HEK293 (cell line): Measurements from ENCODE around the gene CCR3.

Source experiments
- TCF7L2 ChIP-seq: IDR thresholded peaks from 2 replicates; pipeline ENCODE4 v1.6.1; 2011; ENCODE audit warnings: low read depth, mild to moderate bottlenecking, inconsistent platforms, low read length, moderate library complexity, borderline replicate concordance
- ZNF274 ChIP-seq, 2 experiments: fragments of 200-500 bp in 1 of 2; fragments of 450-650 bp in 1 of 2; sonication (Bioruptor generic) in 1 of 2; formaldehyde crosslinking in 1 of 2; IDR thresholded peaks; 2 replicates each; pipeline versions ENCODE4 v1.5.1 to v1.6.1; 2014 to 2016; ENCODE audit warnings: borderline replicate concordance in 1 of 2, inconsistent platforms in 1 of 2, low read length in 1 of 2, missing biosample characterization in 1 of 2, missing genetic modification characterization in 1 of 2
- TF ChIP-seq, protein P1 (sequence below): fragments of 450-650 bp; formaldehyde crosslinking; IDR thresholded peaks from 2 replicates; pipeline ENCODE4 v1.5.1; 2016; ENCODE audit warnings: missing biosample characterization, missing genetic modification characterization, low read depth
- TF ChIP-seq, protein P2 (sequence below): fragments of 450-650 bp; formaldehyde crosslinking; IDR thresholded peaks from 2 replicates; pipeline ENCODE4 v1.5.1; 2016; ENCODE audit warnings: missing biosample characterization, missing genetic modification characterization
- TF ChIP-seq, protein P3 (sequence below): fragments of 450-650 bp; formaldehyde crosslinking; conservative IDR thresholded peaks from 2 replicates; pipeline ENCODE4 v1.5.1; 2016; ENCODE audit warnings: low read depth, missing biosample characterization, missing genetic modification characterization
- TF ChIP-seq, protein P4 (sequence below): fragments of 450-650 bp; formaldehyde crosslinking; IDR thresholded peaks from 2 replicates; pipeline ENCODE4 v1.5.1; 2016; ENCODE audit warnings: missing biosample characterization, missing genetic modification characterization, low read depth

DNA sequence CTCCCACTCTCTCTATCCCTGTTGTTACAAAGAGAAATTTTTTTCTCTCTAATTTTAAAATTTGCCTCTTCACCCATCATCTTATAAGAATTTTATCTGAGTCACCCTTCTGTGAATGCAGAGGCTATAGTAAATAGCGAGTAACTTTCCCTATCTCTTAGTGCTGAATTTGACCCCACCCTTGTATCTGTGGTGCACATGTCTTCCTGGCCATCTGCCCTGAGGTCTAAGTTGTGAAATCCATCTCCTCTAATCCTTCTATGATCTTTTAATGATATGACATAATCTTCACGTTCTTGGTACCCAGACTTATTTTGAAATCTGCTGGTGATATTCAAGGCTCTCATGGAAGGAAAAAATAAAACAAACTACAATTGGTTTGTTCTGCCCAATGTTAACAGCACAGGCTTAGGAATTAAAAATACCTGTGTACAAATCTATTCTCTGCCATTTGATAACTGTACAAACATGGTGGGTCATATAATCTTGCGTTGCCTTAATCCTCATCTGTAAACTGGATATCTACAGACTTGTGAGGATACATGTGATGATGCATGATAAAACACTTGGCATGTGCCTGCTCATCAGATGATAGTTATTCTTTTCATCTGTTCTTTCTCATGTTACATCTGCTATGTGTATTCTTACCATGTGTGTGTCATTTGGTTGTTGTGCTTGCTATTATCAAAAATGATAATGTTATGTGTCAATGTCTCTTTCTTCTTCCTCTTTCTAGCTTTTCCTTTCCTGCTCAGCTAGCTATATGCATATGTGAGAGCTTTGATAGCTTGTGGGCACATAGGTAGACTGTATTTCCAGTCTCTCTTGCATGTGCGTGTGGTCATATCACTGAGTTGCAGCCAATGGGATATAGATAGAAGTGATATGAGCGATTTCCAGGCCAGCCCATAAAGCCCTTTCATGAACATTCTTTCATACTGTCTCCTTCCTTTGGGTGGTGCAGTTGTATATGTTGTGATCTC lies 13.7 kb upstream of the CCR3 start:
- TF ChIP-seq, protein P1, sequence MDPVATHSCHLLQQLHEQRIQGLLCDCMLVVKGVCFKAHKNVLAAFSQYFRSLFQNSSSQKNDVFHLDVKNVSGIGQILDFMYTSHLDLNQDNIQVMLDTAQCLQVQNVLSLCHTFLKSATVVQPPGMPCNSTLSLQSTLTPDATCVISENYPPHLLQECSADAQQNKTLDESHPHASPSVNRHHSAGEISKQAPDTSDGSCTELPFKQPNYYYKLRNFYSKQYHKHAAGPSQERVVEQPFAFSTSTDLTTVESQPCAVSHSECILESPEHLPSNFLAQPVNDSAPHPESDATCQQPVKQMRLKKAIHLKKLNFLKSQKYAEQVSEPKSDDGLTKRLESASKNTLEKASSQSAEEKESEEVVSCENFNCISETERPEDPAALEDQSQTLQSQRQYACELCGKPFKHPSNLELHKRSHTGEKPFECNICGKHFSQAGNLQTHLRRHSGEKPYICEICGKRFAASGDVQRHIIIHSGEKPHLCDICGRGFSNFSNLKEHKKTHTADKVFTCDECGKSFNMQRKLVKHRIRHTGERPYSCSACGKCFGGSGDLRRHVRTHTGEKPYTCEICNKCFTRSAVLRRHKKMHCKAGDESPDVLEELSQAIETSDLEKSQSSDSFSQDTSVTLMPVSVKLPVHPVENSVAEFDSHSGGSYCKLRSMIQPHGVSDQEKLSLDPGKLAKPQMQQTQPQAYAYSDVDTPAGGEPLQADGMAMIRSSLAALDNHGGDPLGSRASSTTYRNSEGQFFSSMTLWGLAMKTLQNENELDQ (tag by site-specific recombination) = no peak
- TF ChIP-seq, protein P2, sequence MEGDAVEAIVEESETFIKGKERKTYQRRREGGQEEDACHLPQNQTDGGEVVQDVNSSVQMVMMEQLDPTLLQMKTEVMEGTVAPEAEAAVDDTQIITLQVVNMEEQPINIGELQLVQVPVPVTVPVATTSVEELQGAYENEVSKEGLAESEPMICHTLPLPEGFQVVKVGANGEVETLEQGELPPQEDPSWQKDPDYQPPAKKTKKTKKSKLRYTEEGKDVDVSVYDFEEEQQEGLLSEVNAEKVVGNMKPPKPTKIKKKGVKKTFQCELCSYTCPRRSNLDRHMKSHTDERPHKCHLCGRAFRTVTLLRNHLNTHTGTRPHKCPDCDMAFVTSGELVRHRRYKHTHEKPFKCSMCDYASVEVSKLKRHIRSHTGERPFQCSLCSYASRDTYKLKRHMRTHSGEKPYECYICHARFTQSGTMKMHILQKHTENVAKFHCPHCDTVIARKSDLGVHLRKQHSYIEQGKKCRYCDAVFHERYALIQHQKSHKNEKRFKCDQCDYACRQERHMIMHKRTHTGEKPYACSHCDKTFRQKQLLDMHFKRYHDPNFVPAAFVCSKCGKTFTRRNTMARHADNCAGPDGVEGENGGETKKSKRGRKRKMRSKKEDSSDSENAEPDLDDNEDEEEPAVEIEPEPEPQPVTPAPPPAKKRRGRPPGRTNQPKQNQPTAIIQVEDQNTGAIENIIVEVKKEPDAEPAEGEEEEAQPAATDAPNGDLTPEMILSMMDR (tag by site-specific recombination) = no peak
- no peak for TF ChIP-seq ZNF274 (IDR thresholded peaks at IDR 0.05; ENCODE audit: low read length)
- no peak for TF ChIP-seq ZNF274 (tag by site-specific recombination; IDR thresholded peaks at IDR 0.05; ENCODE audit: borderline replicate concordance)
- TF ChIP-seq, protein P3, sequence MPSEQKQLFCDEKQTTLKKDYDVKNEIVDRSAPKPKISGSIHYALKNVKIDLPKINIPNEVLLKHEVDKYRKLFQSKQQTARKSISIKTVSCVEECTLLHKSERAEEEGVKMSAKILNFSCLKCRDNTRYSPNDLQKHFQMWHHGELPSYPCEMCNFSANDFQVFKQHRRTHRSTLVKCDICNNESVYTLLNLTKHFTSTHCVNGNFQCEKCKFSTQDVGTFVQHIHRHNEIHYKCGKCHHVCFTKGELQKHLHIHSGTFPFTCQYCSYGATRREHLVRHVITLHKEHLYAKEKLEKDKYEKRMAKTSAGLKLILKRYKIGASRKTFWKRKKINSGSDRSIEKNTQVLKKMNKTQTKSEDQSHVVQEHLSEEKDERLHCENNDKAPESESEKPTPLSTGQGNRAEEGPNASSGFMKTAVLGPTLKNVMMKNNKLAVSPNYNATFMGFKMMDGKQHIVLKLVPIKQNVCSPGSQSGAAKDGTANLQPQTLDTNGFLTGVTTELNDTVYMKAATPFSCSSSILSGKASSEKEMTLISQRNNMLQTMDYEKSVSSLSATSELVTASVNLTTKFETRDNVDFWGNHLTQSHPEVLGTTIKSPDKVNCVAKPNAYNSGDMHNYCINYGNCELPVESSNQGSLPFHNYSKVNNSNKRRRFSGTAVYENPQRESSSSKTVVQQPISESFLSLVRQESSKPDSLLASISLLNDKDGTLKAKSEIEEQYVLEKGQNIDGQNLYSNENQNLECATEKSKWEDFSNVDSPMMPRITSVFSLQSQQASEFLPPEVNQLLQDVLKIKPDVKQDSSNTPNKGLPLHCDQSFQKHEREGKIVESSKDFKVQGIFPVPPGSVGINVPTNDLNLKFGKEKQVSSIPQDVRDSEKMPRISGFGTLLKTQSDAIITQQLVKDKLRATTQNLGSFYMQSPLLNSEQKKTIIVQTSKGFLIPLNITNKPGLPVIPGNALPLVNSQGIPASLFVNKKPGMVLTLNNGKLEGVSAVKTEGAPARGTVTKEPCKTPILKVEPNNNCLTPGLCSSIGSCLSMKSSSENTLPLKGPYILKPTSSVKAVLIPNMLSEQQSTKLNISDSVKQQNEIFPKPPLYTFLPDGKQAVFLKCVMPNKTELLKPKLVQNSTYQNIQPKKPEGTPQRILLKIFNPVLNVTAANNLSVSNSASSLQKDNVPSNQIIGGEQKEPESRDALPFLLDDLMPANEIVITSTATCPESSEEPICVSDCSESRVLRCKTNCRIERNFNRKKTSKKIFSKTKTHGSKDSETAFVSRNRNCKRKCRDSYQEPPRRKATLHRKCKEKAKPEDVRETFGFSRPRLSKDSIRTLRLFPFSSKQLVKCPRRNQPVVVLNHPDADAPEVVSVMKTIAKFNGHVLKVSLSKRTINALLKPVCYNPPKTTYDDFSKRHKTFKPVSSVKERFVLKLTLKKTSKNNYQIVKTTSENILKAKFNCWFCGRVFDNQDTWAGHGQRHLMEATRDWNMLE (tag by site-specific recombination) = no peak
- TF ChIP-seq, protein P4, sequence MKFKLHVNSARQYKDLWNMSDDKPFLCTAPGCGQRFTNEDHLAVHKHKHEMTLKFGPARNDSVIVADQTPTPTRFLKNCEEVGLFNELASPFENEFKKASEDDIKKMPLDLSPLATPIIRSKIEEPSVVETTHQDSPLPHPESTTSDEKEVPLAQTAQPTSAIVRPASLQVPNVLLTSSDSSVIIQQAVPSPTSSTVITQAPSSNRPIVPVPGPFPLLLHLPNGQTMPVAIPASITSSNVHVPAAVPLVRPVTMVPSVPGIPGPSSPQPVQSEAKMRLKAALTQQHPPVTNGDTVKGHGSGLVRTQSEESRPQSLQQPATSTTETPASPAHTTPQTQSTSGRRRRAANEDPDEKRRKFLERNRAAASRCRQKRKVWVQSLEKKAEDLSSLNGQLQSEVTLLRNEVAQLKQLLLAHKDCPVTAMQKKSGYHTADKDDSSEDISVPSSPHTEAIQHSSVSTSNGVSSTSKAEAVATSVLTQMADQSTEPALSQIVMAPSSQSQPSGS (tag by site-specific recombination) = no peak
- no peak for TF ChIP-seq TCF7L2
